PC-9 (cell line): ENCODE results near the gene RIMBP2. TPM values are rescaled to one million over a fixed set of nuclear protein-coding genes. Genes with fewer than 3 reads are reported as not detected.

Source experiments
- BruUV-seq: library from RNA; stranded (reverse); fragments of 400-500 nt; replicated peaks from 2 replicates; lab custom pipeline; 2021; lab: Mats Ljungman, UMichigan
- CTCF ChIA-PET: fragments of 300-600 bp; sonication (Branson Sonifier 250); formaldehyde crosslinking; loops from one replicate; lab custom pipeline; 2022; ENCODE audit warnings: antibody characterized with exemption; lab: Charles Lee
- POLR2A ChIA-PET: fragments of 300-600 bp; sonication (Branson Sonifier 250); formaldehyde crosslinking; loops from one replicate; lab custom pipeline; 2022; ENCODE audit warnings: antibody characterized with exemption; ENCODE audit not compliant: unreplicated experiment; lab: Charles Lee
- DNase-seq, 2 experiments: peaks; one replicate each; pipeline versions ENCODE4 v3.0.0 to v3.0.0-alpha.2; 2015 to 2022; ENCODE audit warnings: mixed read lengths in 1 of 2
- H2AFZ ChIP-seq: fragments of 200-600 bp; sonication (generic); 2 replicates; pipeline ENCODE4 v1.8.1; 2017; ENCODE audit warnings: antibody characterized with exemption
- H3F3A ChIP-seq: fragments of 200-600 bp; sonication (generic); 2 replicates; pipeline ENCODE4 v1.8.1; 2017; ENCODE audit warnings: antibody characterized with exemption, mild to moderate bottlenecking, low read depth; ENCODE audit not compliant: insufficient read depth
- H3K27ac ChIP-seq: fragments of 200-600 bp; sonication (generic); 2 replicates; pipeline ENCODE4 v1.6.1; 2016; ENCODE audit warnings: mixed run types
- H3K27me3 ChIP-seq: fragments of 200-600 bp; sonication (generic); 2 replicates; pipeline ENCODE4 v1.6.1; 2016; ENCODE audit warnings: low read depth, mixed run types; ENCODE audit not compliant: insufficient read depth
- H3K36me3 ChIP-seq: fragments of 200-600 bp; sonication (generic); 2 replicates; pipeline ENCODE4 v1.6.1; 2016; ENCODE audit warnings: low read depth, mixed run types
- H3K4me1 ChIP-seq: fragments of 200-600 bp; sonication (generic); replicated peaks from 2 replicates; pipeline ENCODE4 v1.6.1; 2016; ENCODE audit warnings: mixed run types; ENCODE audit not compliant: insufficient read depth
- H3K4me2 ChIP-seq: fragments of 200-600 bp; sonication (generic); 2 replicates; pipeline ENCODE4 v1.6.1; 2017; ENCODE audit warnings: mixed run types
- H3K4me3 ChIP-seq: fragments of 200-600 bp; sonication (generic); 2 replicates; pipeline ENCODE4 v1.6.1; 2016; ENCODE audit warnings: mixed run types
- H3K79me2 ChIP-seq: fragments of 200-600 bp; sonication (generic); 2 replicates; pipeline ENCODE4 v1.6.1; 2017; ENCODE audit warnings: low read depth, mixed run types
- H3K9me2 ChIP-seq: fragments of 200-600 bp; sonication (generic); 2 replicates; pipeline ENCODE4 v1.8.1; 2017; ENCODE audit warnings: mild to moderate bottlenecking; ENCODE audit not compliant: insufficient read depth
- H3K9me3 ChIP-seq: fragments of 200-600 bp; sonication (generic); 2 replicates; pipeline ENCODE4 v1.8.1; 2016; ENCODE audit warnings: low read depth; ENCODE audit not compliant: insufficient read depth
- H4K20me1 ChIP-seq: fragments of 200-600 bp; sonication (generic); 2 replicates; pipeline ENCODE4 v1.8.1; 2017; ENCODE audit not compliant: insufficient read depth
- CTCF ChIP-seq: fragments of 200-600 bp; sonication (generic); conservative IDR thresholded peaks from 2 replicates; pipeline ENCODE4 v1.6.1; 2017; ENCODE audit warnings: mixed run types, antibody characterized with exemption, mild to moderate bottlenecking, moderate library complexity
- EZH2 ChIP-seq: fragments of 200-600 bp; sonication (generic); IDR thresholded peaks from 2 replicates; pipeline ENCODE4 v1.8.0; 2017; ENCODE audit warnings: antibody characterized with exemption, low read depth
- intact Hi-C: fragments of 100-400 bp; cut with micrococcal nuclease; formaldehyde crosslinking; loops from one replicate; pipeline ENCODE4 v1.10.0; 2022; ENCODE audit not compliant: unreplicated experiment
- total RNA-seq: library from RNA; stranded (reverse); gene quantifications from 2 replicates; pipeline ENCODE4 v1.2.3, GENCODE V29; 2021

RIMBP2 gene
- total RNA-seq, 1 experiment from 2014 or later: not detected

GRCh38 chr12:130477266-130477665 is 238.8 kb downstream of the RIMBP2 start:
- no peaks in the 10 kb centered on the region for H3F3A ChIP-seq
- BruUV-seq: no TSS peak
- H3K9me3 ChIP-seq: no peaks in the 10 kb centered on the region
- H3K4me2 ChIP-seq: no peak overlapping the region
- H3K79me2 ChIP-seq: no peaks in the 10 kb centered on the region
- DNase-seq: no peak
- H3K9me2 ChIP-seq: no peaks in the 10 kb centered on the region
- no peaks in the 10 kb centered on the region for H3K4me1 ChIP-seq
- ChIA-PET POLR2A (no interaction called here), CTCF (no interaction called here)
- intact Hi-C loops: no loop called here
- H2AFZ ChIP-seq: no peak overlapping the region
- no peak for TF ChIP-seq CTCF
- TF ChIP-seq EZH2: no peak
- no peaks in the 10 kb centered on the region for H4K20me1 ChIP-seq
- peaks cover 94% of the 10 kb centered on the region for H3K27me3 ChIP-seq
- no peaks in the 10 kb centered on the region for H3K36me3 ChIP-seq
- H3K4me3 ChIP-seq: no peak overlapping the region
- no peak overlapping the region for H3K27ac ChIP-seq

GRCh38 chr12:130476451-130477135 is 239.5 kb downstream of the RIMBP2 start:
- H3K79me2 ChIP-seq: no peaks in the 10 kb centered on the region
- no peaks in the 10 kb centered on the region for H3K9me3 ChIP-seq
- no peaks in the 10 kb centered on the region for H3K4me1 ChIP-seq
- BruUV-seq: no TSS peak
- no peak for DNase-seq
- no peaks in the 10 kb centered on the region for H3K9me2 ChIP-seq
- no peaks in the 10 kb centered on the region for H3K36me3 ChIP-seq
- H3K4me2 ChIP-seq: no peak overlapping the region
- no peak overlapping the region for H3K4me3 ChIP-seq
- no peaks in the 10 kb centered on the region for H3F3A ChIP-seq
- no peaks in the 10 kb centered on the region for H4K20me1 ChIP-seq
- CTCF ChIA-PET: no interaction called here
- intact Hi-C loops: no loop called here
- no peak overlapping the region for H2AFZ ChIP-seq
- H3K27ac ChIP-seq: no peak overlapping the region
- POLR2A ChIA-PET: no interaction called here
- H3K27me3 ChIP-seq: peaks cover 94% of the 10 kb centered on the region
- TF ChIP-seq EZH2 (no peak), CTCF (no peak)

GRCh38 chr12:130474599-130475269 is 241.4 kb downstream of the RIMBP2 start:
- no TSS peak for BruUV-seq
- TF ChIP-seq EZH2 (no peak), CTCF (no peak)

More at GRCh38 chr12:130474599-130475269, 241.4 kb downstream of the RIMBP2 start:
- H3K79me2 ChIP-seq: no peaks in the 10 kb centered on the region
- no peaks in the 10 kb centered on the region for H4K20me1 ChIP-seq
- POLR2A ChIA-PET: no interaction called here
- no peaks in the 10 kb centered on the region for H3K36me3 ChIP-seq
- no peak for DNase-seq
- no peak overlapping the region for H2AFZ ChIP-seq
- H3K4me3 ChIP-seq: no peak overlapping the region
- no peak overlapping the region for H3K27ac ChIP-seq
- H3K9me3 ChIP-seq: no peaks in the 10 kb centered on the region
- H3K27me3 ChIP-seq: peaks cover 97% of the 10 kb centered on the region
- intact Hi-C loops: no loop called here
- H3K9me2 ChIP-seq: no peaks in the 10 kb centered on the region
- no peaks in the 10 kb centered on the region for H3F3A ChIP-seq
- H3K4me1 ChIP-seq: no peaks in the 10 kb centered on the region
- no peak overlapping the region for H3K4me2 ChIP-seq
- CTCF ChIA-PET: no interaction called here
